Spleen (tissue), 11 donors: ENCODE results near the gene PIGQ. TPM values are rescaled to one million over a fixed set of nuclear protein-coding genes. Genes with fewer than 3 reads are reported as not detected.

Experiments used
- DNase-seq: peaks from one replicate; pipeline ENCODE4 v3.0.0-alpha.2; 2020
- H3K27ac ChIP-seq, 8 donors: fragments of 200-600 bp; sonication (generic) in 7 of 8; 1 replicate in 4 of 8; 2 replicates in 4 of 8; pipeline versions ENCODE4 v1.5.0 to v1.8.0; 2016 to 2021; ENCODE audit warnings: inconsistent platforms in 4 of 8, mild to moderate bottlenecking in 4 of 8, moderate library complexity in 1 of 8
- H3K27me3 ChIP-seq, 7 donors: fragments of 200-600 bp; sonication (generic) in 6 of 7; replicated peaks in 1 of 7; 1 replicate in 4 of 7; 2 replicates in 3 of 7; pipeline versions ENCODE4 v1.5.0 to v1.8.0; 2016 to 2021; ENCODE audit warnings: inconsistent platforms in 3 of 7, mild to moderate bottlenecking in 1 of 7
- H3K36me3 ChIP-seq, 6 donors: fragments of 200-600 bp; sonication (generic) in 5 of 6; 1 replicate in 4 of 6; 2 replicates in 2 of 6; pipeline versions ENCODE4 v1.5.0 to v1.8.0; 2016 to 2021; ENCODE audit warnings: inconsistent platforms in 2 of 6
- H3K4me1 ChIP-seq, 6 donors: fragments of 200-600 bp; sonication (generic) in 5 of 6; 1 replicate in 3 of 6; 2 replicates in 3 of 6; pipeline versions ENCODE4 v1.5.0 to v1.8.0; 2016 to 2021; ENCODE audit warnings: inconsistent platforms in 3 of 6
- H3K4me3 ChIP-seq, 8 donors: fragments of 200-600 bp; sonication (generic) in 7 of 8; 1 replicate in 4 of 8; 2 replicates in 4 of 8; pipeline versions ENCODE4 v1.5.0 to v1.8.0; 2016 to 2021; ENCODE audit warnings: inconsistent platforms in 4 of 8, mild to moderate bottlenecking in 4 of 8, moderate library complexity in 2 of 8
- H3K9me3 ChIP-seq, 8 donors: fragments of 200-600 bp; sonication (generic) in 7 of 8; 1 replicate in 4 of 8; 2 replicates in 4 of 8; pipeline versions ENCODE4 v1.5.0 to v1.8.0; 2016 to 2021; ENCODE audit warnings: inconsistent platforms in 4 of 8
- POLR2A ChIP-seq, 3 donors: fragments of 450-650 bp; IDR thresholded peaks; one replicate each; pipeline ENCODE4 v1.5.1; 2017; ENCODE audit warnings: antibody characterized with exemption in 3 of 3, mild to moderate bottlenecking in 1 of 3
- POLR2AphosphoS5 ChIP-seq, 3 donors: sonication (generic); formaldehyde crosslinking; IDR thresholded peaks; one replicate each; pipeline ENCODE4 v1.5.1; 2017; ENCODE audit warnings: antibody characterized with exemption in 3 of 3
- WGBS, 5 donors: extraction: QIAGEN DNeasy Blood & Tissue Kit in 3 of 5; methylation state at CpG; one replicate each; pipeline versions ENCODE4 v1.1.5 to v1.1.7; 2013 to 2018; 5-methylcytosine and 5-hydroxymethylcytosine counted together
- intact Hi-C: fragments of 100-400 bp; cut with DNase I; formaldehyde crosslinking; loops from one replicate; pipeline ENCODE4 v1.15.0; 2023; ENCODE audit warnings: low total_unique reads
- polyA plus RNA-seq, 3 donors: library from polyadenylated mRNA; stranded (reverse); fragments of 200-250 nt; gene quantifications; one replicate each; pipeline ENCODE4 v1.2.1, GENCODE V29; 2013
- total RNA-seq, 7 donors: library from RNA; depleted of rRNA in 3 of 7; stranded (reverse); fragments of >200 nt in 3 of 7; fragmentation: NEBNext Ultra II Directional in 4 of 7; extraction: Animal tissue kit (Norgen Biotek cat#: 25700) in 4 of 7; gene quantifications; one replicate each; pipeline versions ENCODE4 v1.1.0 to v1.2.1, GENCODE V29; 2016 to 2021
- TF ChIP-seq, protein P1 (sequence below), 11 experiments: fragments of 200-600 bp in 7 of 11; fragments of 450-650 bp in 4 of 11; sonication (generic) in 4 of 11; IDR thresholded peaks in 8 of 11; conservative IDR thresholded peaks in 3 of 11; 1 replicate in 7 of 11; 2 replicates in 4 of 11; pipeline versions ENCODE4 v1.4.0 to v1.8.0; 2016 to 2021; ENCODE audit warnings: antibody characterized with exemption in 11 of 11, inconsistent platforms in 4 of 11, mild to moderate bottlenecking in 1 of 11
- donor health status: healthy with polysubstance abuse.
- donor health status: DM: no; HTN: no; CAD: no; lungs with moderate emphysema.
- donor health status: DM: no; HTN: no; CAD: no.
- donor health status: Bipolar disorder and iron deficiency.
- donor health status: healthy.
- donor health status: DM: no; HTN: no; CAD: no.
- donor health status: DM: yes; HTN: yes; CAD: no.

The PIGQ gene
- total and polyA plus RNA-seq, 10 donors: 20.7 to 70.5 (median 39.8) TPM

DNA sequence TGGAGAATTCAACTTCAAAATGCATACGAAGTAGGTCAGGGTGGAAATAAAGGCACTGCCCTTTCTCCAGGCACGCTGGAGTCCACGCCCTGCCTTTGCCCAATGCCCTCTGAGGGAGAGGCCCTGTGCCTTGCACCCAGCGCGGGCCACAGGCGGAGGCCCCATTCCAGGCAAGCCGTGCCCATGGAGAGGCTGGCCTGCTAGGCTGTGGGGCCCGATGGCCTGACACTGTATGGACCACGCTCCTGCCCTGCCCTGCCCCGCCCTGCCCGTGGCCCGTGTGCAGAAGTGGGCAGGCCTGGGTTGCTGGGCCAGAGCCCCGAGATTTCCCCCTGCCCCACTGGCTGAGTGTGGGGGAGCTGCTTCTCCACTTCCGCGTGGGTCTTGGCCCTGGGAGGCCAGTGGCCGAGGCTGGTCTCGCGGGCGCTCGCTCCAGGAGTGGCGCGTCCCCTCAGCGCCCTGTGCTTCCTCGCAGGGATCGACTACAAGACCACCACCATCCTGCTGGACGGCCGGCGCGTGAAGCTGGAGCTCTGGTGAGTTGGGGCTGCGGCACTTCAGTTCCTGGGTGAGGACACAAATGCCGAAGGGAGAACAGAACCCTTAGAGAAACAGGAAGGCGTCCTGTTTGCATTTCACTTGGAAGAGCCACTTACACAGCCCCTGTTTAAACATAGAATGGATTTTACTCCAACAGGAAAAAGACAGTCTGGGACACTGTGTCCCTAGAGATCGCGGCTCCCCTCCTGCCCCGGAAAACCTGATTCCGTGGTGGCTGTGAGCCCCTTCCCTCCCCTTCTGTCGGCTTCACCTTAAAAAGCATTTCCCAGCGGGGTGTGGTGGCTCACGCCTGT, 47.2 kb downstream of the PIGQ start:
- 94 to 96% (median 96%) methylated on average over 29 to 39 of the region's 39 CpGs for WGBS, 5 donors
- H3K4me3 ChIP-seq: no peak overlapping the region
- intact Hi-C loops: no loop called here
- DNase-seq: no peak
- H3K27me3 ChIP-seq: no peaks in the 10 kb centered on the region
- TF ChIP-seq POLR2AphosphoS5 (IDR thresholded peaks at IDR 0.05): no peak
- TF ChIP-seq POLR2A (IDR thresholded peaks at IDR 0.05): no peak
- TF ChIP-seq, protein P1, sequence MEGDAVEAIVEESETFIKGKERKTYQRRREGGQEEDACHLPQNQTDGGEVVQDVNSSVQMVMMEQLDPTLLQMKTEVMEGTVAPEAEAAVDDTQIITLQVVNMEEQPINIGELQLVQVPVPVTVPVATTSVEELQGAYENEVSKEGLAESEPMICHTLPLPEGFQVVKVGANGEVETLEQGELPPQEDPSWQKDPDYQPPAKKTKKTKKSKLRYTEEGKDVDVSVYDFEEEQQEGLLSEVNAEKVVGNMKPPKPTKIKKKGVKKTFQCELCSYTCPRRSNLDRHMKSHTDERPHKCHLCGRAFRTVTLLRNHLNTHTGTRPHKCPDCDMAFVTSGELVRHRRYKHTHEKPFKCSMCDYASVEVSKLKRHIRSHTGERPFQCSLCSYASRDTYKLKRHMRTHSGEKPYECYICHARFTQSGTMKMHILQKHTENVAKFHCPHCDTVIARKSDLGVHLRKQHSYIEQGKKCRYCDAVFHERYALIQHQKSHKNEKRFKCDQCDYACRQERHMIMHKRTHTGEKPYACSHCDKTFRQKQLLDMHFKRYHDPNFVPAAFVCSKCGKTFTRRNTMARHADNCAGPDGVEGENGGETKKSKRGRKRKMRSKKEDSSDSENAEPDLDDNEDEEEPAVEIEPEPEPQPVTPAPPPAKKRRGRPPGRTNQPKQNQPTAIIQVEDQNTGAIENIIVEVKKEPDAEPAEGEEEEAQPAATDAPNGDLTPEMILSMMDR (IDR thresholded peaks at IDR 0.05 in 8 of 11, conservative IDR thresholded peaks at IDR 0.05 in 3 of 11): no peak
- H3K36me3 ChIP-seq: peaks cover 0 to 48% (median 5%) of the 10 kb centered on the region in 6 donors
- H3K9me3 ChIP-seq: no peaks in the 10 kb centered on the region
- no peak overlapping the region for H3K27ac ChIP-seq
- H3K4me1 ChIP-seq: no peaks in the 10 kb centered on the region

DNA sequence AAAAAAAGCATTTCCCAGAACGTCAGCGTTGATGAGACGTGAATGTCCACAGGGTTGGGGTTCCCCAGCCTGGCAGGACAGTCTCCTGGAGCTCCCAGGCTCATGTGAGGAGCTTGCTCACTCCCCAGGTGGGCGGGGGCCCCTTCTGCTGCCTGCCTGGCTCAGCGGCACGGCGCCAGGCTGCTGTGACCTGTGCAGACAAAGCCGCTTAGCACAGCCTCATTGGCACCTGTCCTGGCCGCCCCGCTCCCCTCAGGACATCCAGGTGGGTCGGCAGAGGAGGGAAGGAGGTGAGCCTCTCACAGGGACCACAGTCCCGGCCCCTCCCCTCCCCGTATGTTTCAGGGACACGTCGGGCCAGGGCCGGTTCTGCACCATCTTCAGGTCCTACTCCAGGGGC, 48.1 kb downstream of the PIGQ start:
- TF ChIP-seq, protein P1 (IDR thresholded peaks at IDR 0.05 in 8 of 11, conservative IDR thresholded peaks at IDR 0.05 in 3 of 11): no peak
- TF ChIP-seq POLR2AphosphoS5 (IDR thresholded peaks at IDR 0.05) (no peak), POLR2A (IDR thresholded peaks at IDR 0.05) (no peak)
- no peak overlapping the region for H3K4me3 ChIP-seq
- WGBS, 5 donors: 81 to 96% (median 93%) methylated on average over 8 to 16 of the region's 16 CpGs

GRCh38 chr16:619476-620100, 49.8 kb downstream of the PIGQ start:
- Histone ChIP-seq H3K9me3 (no peaks in the 10 kb centered on the region), H3K27ac (no peak overlapping the region), H3K36me3 (peaks cover 0 to 43% (median 5%) of the 10 kb centered on the region in 6 donors), H3K27me3 (no peaks in the 10 kb centered on the region), H3K4me3 (no peak overlapping the region), H3K4me1 (no peaks in the 10 kb centered on the region)
- 91 to 94% (median 92%) methylated on average over 17 to 20 of the region's 20 CpGs for WGBS, 5 donors
- DNase-seq: peak; percentile 64
- intact Hi-C loops: no loop called here
- TF ChIP-seq POLR2A (IDR thresholded peaks at IDR 0.05) (no peak), POLR2AphosphoS5 (IDR thresholded peaks at IDR 0.05) (no peak)
- TF ChIP-seq, protein P1 (IDR thresholded peaks at IDR 0.05 in 8 of 11, conservative IDR thresholded peaks at IDR 0.05 in 3 of 11): no peak

More for the DNA sequence above, 48.1 kb downstream of the PIGQ start:
- no peaks in the 10 kb centered on the region for H3K9me3 ChIP-seq
- intact Hi-C loops: no loop called here
- H3K4me1 ChIP-seq: no peaks in the 10 kb centered on the region
- H3K27me3 ChIP-seq: no peaks in the 10 kb centered on the region
- peaks cover 0 to 48% (median 5%) of the 10 kb centered on the region in 6 donors for H3K36me3 ChIP-seq
- DNase-seq: no peak
- no peak overlapping the region for H3K27ac ChIP-seq
